H9 (cell line): ENCODE measurements around the gene UBN1. TPM values are rescaled to one million over a fixed set of nuclear protein-coding genes. Genes with fewer than 3 reads are reported as not detected.

Experiments used
- DNase-seq: peaks from one replicate; pipeline ENCODE4 v3.0.0-alpha.2; 2017
- H2AFZ ChIP-seq: one replicate; pipeline ENCODE4 v1.6.1; 2013; ENCODE audit warnings: mild to moderate bottlenecking, low read length, control low read depth, moderate library complexity
- H2AK5ac ChIP-seq: 2 replicates; pipeline ENCODE4 v1.6.1; 2013; ENCODE audit warnings: low read length, control low read depth, mixed read lengths; ENCODE audit not compliant: insufficient read length
- H2BK120ac ChIP-seq: one replicate; pipeline ENCODE4 v1.6.1; 2013; ENCODE audit warnings: low read depth, mild to moderate bottlenecking, low read length, control low read depth, inconsistent platforms; ENCODE audit not compliant: poor library complexity, severe bottlenecking
- H2BK12ac ChIP-seq: 2 replicates; pipeline ENCODE4 v1.6.1; 2013; ENCODE audit warnings: low read length, control low read depth, mixed read lengths, low read depth; ENCODE audit not compliant: insufficient read length
- H2BK15ac ChIP-seq: 2 replicates; pipeline ENCODE4 v1.6.1; 2013; ENCODE audit warnings: low read depth, low read length, control low read depth
- H2BK20ac ChIP-seq: one replicate; pipeline ENCODE4 v1.6.1; 2013; ENCODE audit warnings: low read depth, mild to moderate bottlenecking, low read length, control low read depth, inconsistent platforms; ENCODE audit not compliant: poor library complexity, severe bottlenecking
- H2BK5ac ChIP-seq: 2 replicates; pipeline ENCODE4 v1.6.1; 2013; ENCODE audit warnings: low read length, control low read depth, mixed read lengths; ENCODE audit not compliant: insufficient read length
- H3K14ac ChIP-seq: 2 replicates; pipeline ENCODE4 v1.6.1; 2013; ENCODE audit warnings: low read length, control low read depth; ENCODE audit not compliant: insufficient read depth
- H3K18ac ChIP-seq: 2 replicates; pipeline ENCODE4 v1.6.1; 2013; ENCODE audit warnings: low read depth, mild to moderate bottlenecking, mixed read lengths, low read length, control low read depth; ENCODE audit not compliant: insufficient read length
- H3K23ac ChIP-seq: 2 replicates; pipeline ENCODE4 v1.6.1; 2013; ENCODE audit warnings: low read length, control low read depth, mixed read lengths, low read depth; ENCODE audit not compliant: insufficient read length
- H3K23me2 ChIP-seq: 2 replicates; pipeline ENCODE4 v1.6.1; 2013; ENCODE audit warnings: low read depth, mild to moderate bottlenecking, mixed read lengths, low read length, control low read depth; ENCODE audit not compliant: insufficient read length, poor library complexity, severe bottlenecking
- H3K27ac ChIP-seq: 2 replicates; pipeline ENCODE4 v1.5.1; 2013; ENCODE audit warnings: low read length, control low read depth, mixed read lengths, low read depth; ENCODE audit not compliant: insufficient read length
- H3K27me3 ChIP-seq: 2 replicates; pipeline ENCODE4 v1.6.1; 2013; ENCODE audit warnings: low read length, control low read depth, inconsistent platforms; ENCODE audit not compliant: insufficient read depth
- H3K4ac ChIP-seq: 2 replicates; pipeline ENCODE4 v1.6.1; 2013; ENCODE audit warnings: low read depth, mild to moderate bottlenecking, control low read depth, inconsistent platforms, low read length, moderate library complexity
- H3K4me1 ChIP-seq: 2 replicates; pipeline ENCODE4 v1.6.1; 2013; ENCODE audit warnings: low read length, control low read depth, inconsistent platforms; ENCODE audit not compliant: insufficient read depth
- H3K4me2 ChIP-seq: 2 replicates; pipeline ENCODE4 v1.6.1; 2013; ENCODE audit warnings: low read length, control low read depth, mixed read lengths; ENCODE audit not compliant: insufficient read length, insufficient read depth
- H3K56ac ChIP-seq: 2 replicates; pipeline ENCODE4 v1.6.1; 2013; ENCODE audit warnings: low read depth, mild to moderate bottlenecking, mixed read lengths, low read length, control low read depth; ENCODE audit not compliant: insufficient read length
- H3K79me1 ChIP-seq: 2 replicates; pipeline ENCODE4 v1.6.1; 2013; ENCODE audit warnings: low read depth, mild to moderate bottlenecking, moderate library complexity, low read length, control low read depth, inconsistent platforms; ENCODE audit not compliant: insufficient read depth, poor library complexity, severe bottlenecking
- H3K79me2 ChIP-seq: 2 replicates; pipeline ENCODE4 v1.6.1; 2013; ENCODE audit warnings: low read length, control low read depth, inconsistent platforms; ENCODE audit not compliant: insufficient read depth
- H3K9ac ChIP-seq: 2 replicates; pipeline ENCODE4 v1.6.1; 2013; ENCODE audit warnings: low read length, control low read depth, mixed read lengths; ENCODE audit not compliant: insufficient read length; ENCODE audit errors: extremely low read depth
- H3K9me3 ChIP-seq: one replicate; pipeline ENCODE4 v1.6.1; 2013; ENCODE audit warnings: low read depth, low read length, inconsistent platforms; ENCODE audit not compliant: control insufficient read depth
- H3T11ph ChIP-seq: one replicate; pipeline ENCODE4 v1.6.1; 2013; ENCODE audit warnings: mild to moderate bottlenecking, low read length, control low read depth, inconsistent platforms
- H4K20me1 ChIP-seq: one replicate; pipeline ENCODE4 v1.6.1; 2013; ENCODE audit not compliant: control insufficient read depth, insufficient read length, insufficient read depth
- H4K5ac ChIP-seq: 2 replicates; pipeline ENCODE4 v1.6.1; 2013; ENCODE audit warnings: low read depth, mild to moderate bottlenecking, mixed read lengths, low read length, control low read depth; ENCODE audit not compliant: insufficient read length
- H4K8ac ChIP-seq: replicated peaks from 2 replicates; pipeline ENCODE4 v1.6.1; 2013; ENCODE audit warnings: low read length, control low read depth, mixed read lengths, low read depth; ENCODE audit not compliant: insufficient read length
- H4K91ac ChIP-seq: 2 replicates; pipeline ENCODE4 v1.6.1; 2013; ENCODE audit warnings: low read depth, mild to moderate bottlenecking, moderate library complexity, mixed read lengths, low read length, control low read depth; ENCODE audit not compliant: insufficient read length
- H3K27ac Mint-ChIP-seq, 3 experiments: 2 replicates in 2 of 3; 3 replicates in 1 of 3; pipeline ENCODE4 v1.8.0; 2020 to 2021; ENCODE audit warnings: mixed read lengths in 3 of 3, mild to moderate bottlenecking in 1 of 3, moderate library complexity in 1 of 3
- H3K27me3 Mint-ChIP-seq: 2 replicates; pipeline ENCODE4 v1.8.0; 2021; ENCODE audit warnings: low read depth, mild to moderate bottlenecking, moderate library complexity, mixed read lengths
- H3K36me3 Mint-ChIP-seq, 3 experiments: 2 replicates in 2 of 3; 3 replicates in 1 of 3; pipeline ENCODE4 v1.8.0; 2020 to 2021; ENCODE audit warnings: low read depth in 3 of 3, mixed read lengths in 3 of 3; ENCODE audit not compliant: insufficient read depth in 1 of 3
- H3K4me1 Mint-ChIP-seq, 2 experiments: 2 replicates each; pipeline ENCODE4 v1.8.0; 2020; ENCODE audit warnings: mixed read lengths in 2 of 2
- H3K4me3 Mint-ChIP-seq, 2 experiments: 2 replicates in 1 of 2; 3 replicates in 1 of 2; pipeline ENCODE4 v1.8.0; 2020 to 2021; ENCODE audit warnings: mild to moderate bottlenecking in 2 of 2, mixed read lengths in 2 of 2, moderate library complexity in 1 of 2
- H3K9me3 Mint-ChIP-seq, 2 experiments: 2 replicates in 1 of 2; 3 replicates in 1 of 2; pipeline ENCODE4 v1.8.0; 2020; ENCODE audit warnings: mild to moderate bottlenecking in 2 of 2, mixed read lengths in 2 of 2, moderate library complexity in 1 of 2
- CTCF ChIP-seq: fragments of 200-600 bp; sonication (generic); conservative IDR thresholded peaks from 3 replicates; pipeline ENCODE4 v1.8.0; 2021; ENCODE audit warnings: antibody characterized with exemption, mild to moderate bottlenecking
- WGBS: extraction: QIAGEN DNeasy Blood & Tissue Kit; methylation state at CpG from one replicate; pipeline ENCODE4 v1.1.7; 2013; ENCODE audit warnings: missing lambda C conversion rate, low lambda C conversion rate, mixed read lengths; ENCODE audit not compliant: insufficient read length; ENCODE audit errors: extremely low coverage; 5-methylcytosine and 5-hydroxymethylcytosine counted together
- total RNA-seq: library from RNA; stranded (reverse); gene quantifications from 2 replicates; pipeline ENCODE4 v1.2.1, GENCODE V29; 2021

Gene UBN1
- total RNA-seq, 1 experiment from 2014 or later: 55.2 TPM

- no peaks in the 10 kb centered on the region for H3K79me2 ChIP-seq
- H3K23ac ChIP-seq: no peak overlapping the region
- Mint-ChIP-seq H3K27me3 (no peaks in the 10 kb centered on the region), H3K27ac (no peak overlapping the region), H3K36me3 (no peaks in the 10 kb centered on the region; a peak in 1 of 7 replicates), H3K4me3 (no peak overlapping the region), H3K4me1 (peaks cover 13 to 16% of the 10 kb centered on the region in 2 experiments), H3K9me3 (no peaks in the 10 kb centered on the region)
- H2BK5ac ChIP-seq: no peak overlapping the region
- no peak overlapping the region for H2BK20ac ChIP-seq
- H3K4ac ChIP-seq: no peak overlapping the region
- no peak overlapping the region for H3K4me2 ChIP-seq
- H4K91ac ChIP-seq: no peak overlapping the region
- H3K27me3 ChIP-seq: no peaks in the 10 kb centered on the region
- H3K79me1 ChIP-seq: no peaks in the 10 kb centered on the region
- H2BK15ac ChIP-seq: no peak overlapping the region
- WGBS: no CpG with 5 or more reads among the region's 11 CpGs
- no peak for TF ChIP-seq CTCF
- H4K20me1 ChIP-seq: no peaks in the 10 kb centered on the region
- no peaks in the 10 kb centered on the region for H3K9me3 ChIP-seq
- no peak overlapping the region for H4K8ac ChIP-seq
- H3K23me2 ChIP-seq: no peaks in the 10 kb centered on the region
- no peak overlapping the region for H4K5ac ChIP-seq
- no peak for DNase-seq
- no peak overlapping the region for H2BK12ac ChIP-seq
- H3K14ac ChIP-seq: no peak overlapping the region; the same call in 1 of the 2 replicates
- no peak overlapping the region for H3T11ph ChIP-seq
- no peak overlapping the region for H3K56ac ChIP-seq
- H2AFZ ChIP-seq: no peak overlapping the region
- no peak overlapping the region for H2BK120ac ChIP-seq
- no peak overlapping the region for H3K9ac ChIP-seq
- H3K18ac ChIP-seq: no peak overlapping the region
- no peak overlapping the region for H3K27ac ChIP-seq
- no peak overlapping the region for H2AK5ac ChIP-seq
- H3K4me1 ChIP-seq: no peaks in the 10 kb centered on the region; the same call in 1 of the 2 replicates
Measured at GRCh38 chr16:4915226-4915761, 68.0 kb downstream of the UBN1 start.
